K562 (cell line): ENCODE results near the gene EIF3I. TPM values are rescaled to one million over a fixed set of nuclear protein-coding genes. Genes with fewer than 3 reads are reported as not detected.
A peak's percentile ranks its signal among the peaks of the same experiment; 100 is the strongest.

Experiments
- ATAC-seq: fragments of 200-7000 bp; cut with Tn5 transposase; 3 replicates; pipeline ENCODE4 v1.9.1; 2020; ENCODE audit warnings: moderate library complexity
- BruUV-seq: library from RNA; stranded (reverse); fragments of 400-500 nt; replicated peaks from 2 replicates; lab custom pipeline; 2021; lab: Mats Ljungman, UMichigan
- CTCF ChIA-PET: fragments of 300-600 bp; formaldehyde crosslinking; extraction: SDS; loops from one replicate; lab custom pipeline; 2021; ENCODE audit warnings: low intra/inter-chr PET ratio; lab: Yijun Ruan, JAX
- POLR2A ChIA-PET: fragments of 300-600, 350-650 bp; sonication (Branson Sonifier 250); formaldehyde crosslinking; extraction: SDS; loops from one replicate; lab custom pipeline; 2021; ENCODE audit warnings: antibody characterized with exemption, inconsistent platforms; lab: Yijun Ruan, JAX
- DNase-seq, 4 experiments: peaks; one replicate each; pipeline versions ENCODE4 v3.0.0 to v3.0.0-alpha.2; 2011 to 2018; ENCODE audit warnings: low spot score in 3 of 4, mixed read lengths in 3 of 4; ENCODE audit errors: extremely low read depth in 1 of 4
- FAIRE-seq: peaks from 2 replicates; lab custom pipeline; 2011; peaks lifted over from hg19 to GRCh38; lab: Jason Lieb, UNC
- H2AFZ ChIP-seq: 2 replicates; pipeline ENCODE4 v1.6.0; 2011; ENCODE audit warnings: low read depth, low read length, control low read depth, inconsistent platforms
- H3K27ac ChIP-seq: fragments of 200-600 bp; 3 replicates; pipeline ENCODE4 v1.8.0; 2011; ENCODE audit warnings: low read depth, mild to moderate bottlenecking, control low read depth, inconsistent platforms, low read length, moderate library complexity, mixed read lengths; ENCODE audit errors: extremely low read depth
- H3K27me3 ChIP-seq, 2 experiments: fragments of 300-600 bp in 1 of 2; 2 replicates in 1 of 2; 3 replicates in 1 of 2; pipeline versions ENCODE4 v1.6.0 to v1.8.0; 2011; ENCODE audit warnings: inconsistent platforms in 2 of 2, low read length in 2 of 2, mild to moderate bottlenecking in 1 of 2, mixed read lengths in 1 of 2, moderate library complexity in 1 of 2; ENCODE audit not compliant: control insufficient read depth in 2 of 2, insufficient read depth in 2 of 2
- H3K36me3 ChIP-seq: fragments of 300-600 bp; 3 replicates; pipeline ENCODE4 v1.8.0; 2011; ENCODE audit warnings: mild to moderate bottlenecking, low read length, inconsistent platforms; ENCODE audit not compliant: control insufficient read depth, insufficient read depth
- H3K4me1 ChIP-seq, 2 experiments: fragments of 200-600 bp in 1 of 2; replicated peaks in 1 of 2; 2 replicates in 1 of 2; 3 replicates in 1 of 2; pipeline versions ENCODE4 v1.5.1 to v1.8.0; 2011; ENCODE audit warnings: inconsistent platforms in 2 of 2, low read length in 2 of 2, mild to moderate bottlenecking in 1 of 2, mixed read lengths in 1 of 2, moderate library complexity in 1 of 2; ENCODE audit not compliant: control insufficient read depth in 2 of 2, insufficient read depth in 2 of 2
- H3K4me2 ChIP-seq: 2 replicates; pipeline ENCODE4 v1.6.1; 2011; ENCODE audit warnings: low read length, control low read depth, inconsistent platforms, mixed read lengths; ENCODE audit not compliant: insufficient read depth
- H3K4me3 ChIP-seq: fragments of 200-600 bp; sonication (generic), shearing (Covaris generic); 2 replicates; pipeline ENCODE4 v1.5.1; 2016; ENCODE audit warnings: control low read depth, inconsistent platforms
- H3K79me2 ChIP-seq: fragments of 200-600 bp; 3 replicates; pipeline ENCODE4 v1.8.0; 2011; ENCODE audit warnings: low read length, inconsistent platforms; ENCODE audit not compliant: control insufficient read depth, insufficient read depth
- H3K9ac ChIP-seq, 2 experiments: 2 replicates each; pipeline versions ENCODE4 v1.6.0 to v1.6.1; 2011; ENCODE audit warnings: low read depth in 2 of 2, low read length in 2 of 2, control low read depth in 1 of 2, inconsistent platforms in 1 of 2, mild to moderate bottlenecking in 1 of 2, mixed read lengths in 1 of 2; ENCODE audit not compliant: insufficient read depth in 1 of 2
- H3K9me1 ChIP-seq: one replicate; pipeline ENCODE4 v1.6.0; 2011; ENCODE audit warnings: inconsistent platforms, mild to moderate bottlenecking, low read length, moderate library complexity; ENCODE audit not compliant: control insufficient read depth, insufficient read depth
- H3K9me3 ChIP-seq: replicated peaks from 2 replicates; pipeline ENCODE4 v1.5.1; 2011; ENCODE audit warnings: low read depth, low read length, inconsistent platforms; ENCODE audit not compliant: control insufficient read depth, insufficient read depth
- H4K20me1 ChIP-seq: replicated peaks from 2 replicates; pipeline ENCODE4 v1.6.1; 2011; ENCODE audit warnings: low read length, inconsistent platforms, mixed read lengths; ENCODE audit not compliant: control insufficient read depth, insufficient read depth
- ARHGAP35 ChIP-seq: fragments of 450-650 bp; IDR thresholded peaks from 2 replicates; pipeline ENCODE4 v1.6.1; 2018; ENCODE audit not compliant: partially characterized antibody
- CTCF ChIP-seq, 3 experiments: IDR thresholded peaks in 2 of 3; conservative IDR thresholded peaks in 1 of 3; 2 replicates each; pipeline ENCODE4 v1.5.1; 2011 to 2012; ENCODE audit warnings: low read length in 3 of 3, mild to moderate bottlenecking in 3 of 3, control low read depth in 2 of 3, improper control_type of control experiment in 1 of 3, inconsistent platforms in 1 of 3, low read depth in 1 of 3, mixed read lengths in 1 of 3, moderate library complexity in 1 of 3; ENCODE audit not compliant: insufficient read depth in 2 of 3
- GABPB1 ChIP-seq: sonication (generic); formaldehyde crosslinking; IDR thresholded peaks from 2 replicates; pipeline ENCODE4 v1.8.0; 2022; ENCODE audit warnings: mild to moderate bottlenecking, missing genetic modification reagents
- GATA2 ChIP-seq: sonication (generic); formaldehyde crosslinking; IDR thresholded peaks from 2 replicates; pipeline ENCODE4 v1.4.0; 2020; ENCODE audit warnings: mild to moderate bottlenecking, missing genetic modification reagents
- IRF1 ChIP-seq: sonication (generic); formaldehyde crosslinking; IDR thresholded peaks from 2 replicates; pipeline ENCODE4 v1.8.0; 2022; ENCODE audit warnings: missing genetic modification reagents, mild to moderate bottlenecking, borderline replicate concordance
- RAD21 ChIP-seq, 2 experiments: fragments of 250-450 bp in 1 of 2; fragments of 450-650 bp in 1 of 2; sonication (Bioruptor Pico) in 1 of 2; formaldehyde crosslinking in 1 of 2; IDR thresholded peaks in 1 of 2; conservative IDR thresholded peaks in 1 of 2; 2 replicates each; pipeline versions ENCODE4 v1.4.0 to v1.8.0; 2020 to 2022; ENCODE audit warnings: mild to moderate bottlenecking in 2 of 2, moderate library complexity in 1 of 2
- RBM22 ChIP-seq: fragments of 200-400 bp; formaldehyde crosslinking; IDR thresholded peaks from 2 replicates; pipeline ENCODE4 v1.6.1; 2018; ENCODE audit warnings: low read length, low read depth; ENCODE audit not compliant: poor library complexity, severe bottlenecking
- RREB1 ChIP-seq: fragments of 250-450 bp; sonication (Bioruptor Pico); IDR thresholded peaks from 2 replicates; pipeline ENCODE4 v1.4.0; 2020
- SP2 ChIP-seq: IDR thresholded peaks from 2 replicates; pipeline ENCODE4 v1.6.1; 2011; ENCODE audit warnings: mild to moderate bottlenecking, low read depth, low read length, moderate library complexity; ENCODE audit not compliant: poor library complexity, severe bottlenecking; ENCODE audit errors: extremely low read depth
- WGBS: fragments of 100-300 bp; shearing (Covaris generic); methylation state at CpG from one replicate; pipeline ENCODE4 v1.1.6; 2016; ENCODE audit warnings: low coverage, mixed read lengths; ENCODE audit not compliant: insufficient coverage; ENCODE audit errors: missing lambda C conversion rate; 5-methylcytosine and 5-hydroxymethylcytosine counted together
- in situ Hi-C: fragments of 300-500 bp; cut with MboI; formaldehyde crosslinking; loops from 4 replicates; pipeline ENCODE4 v1.15.0; 2018; ENCODE audit warnings: inconsistent platforms, mixed read lengths
- intact Hi-C: fragments of 100-400 bp; cut with micrococcal nuclease; formaldehyde crosslinking; loops from 2 replicates; pipeline ENCODE4 v1.14.2; 2022
- polyA plus RNA-seq, 8 experiments: library from polyadenylated mRNA; depleted of rRNA in 4 of 8; stranded (reverse) in 5 of 8; unstranded in 3 of 8; fragments of >200 nt; fragmentation: Nextera tagmentation in 2 of 8; fragmentation: Illumina TruSeq in 1 of 8; extraction: Ambion mirVana in 2 of 8; extraction: Trizol in 1 of 8; gene quantifications; 2 replicates each; pipeline versions ENCODE4 v1.2.1 to v1.2.3, GENCODE V29; 2011 to 2014; ENCODE audit warnings: inconsistent platforms in 1 of 8, missing spikeins in 1 of 8
- total RNA-seq, 7 experiments: library from RNA; depleted of rRNA in 6 of 7; stranded (reverse); fragments of >200 nt in 6 of 7; fragmentation: Illumina TruSeq in 2 of 7; extraction: Trizol in 2 of 7; gene quantifications; 2 replicates each; pipeline versions ENCODE4 v1.2.1 to v1.2.3, GENCODE V29; 2011 to 2021; ENCODE audit warnings: low replicate concordance in 1 of 7

Gene EIF3I
- total and polyA plus RNA-seq, 9 of the 15 experiments (the other 6 are each of a cell fraction or from before 2014, with no cell fraction given), result 414 to 1,526 (median 635) TPM

GRCh38 chr1:32223683-32224082 is 1.5 kb downstream of the EIF3I start:
- Histone ChIP-seq H3K4me3 (peak overlapping the region; percentile 80), H3K79me2 (peaks cover 49% of the 10 kb centered on the region), H3K36me3 (peaks cover 64% of the 10 kb centered on the region), H3K9ac (peak overlapping the region; percentile 83 to 96; a peak in 3 of 4 replicates), H3K4me2 (peak overlapping the region; percentile 98), H4K20me1 (no peaks in the 10 kb centered on the region), H2AFZ (no peak overlapping the region), H3K27me3 (no peaks in the 10 kb centered on the region), H3K9me3 (no peaks in the 10 kb centered on the region), H3K4me1 (peaks cover 19 to 22% of the 10 kb centered on the region in 2 experiments; a peak in 4 of 5 replicates), H3K27ac (peak overlapping the region; percentile 50), H3K9me1 (no peaks in the 10 kb centered on the region)
- no peak for FAIRE-seq
- intact Hi-C loops, result loop anchor here (2.0 kb wide), 1 partner anchor 93 kb away; no protein-coding TSS in a partner anchor
- no TSS peak for BruUV-seq
- POLR2A ChIA-PET, result interaction anchor here (0.7 to 6.5 kb wide), 9 partner anchors 8 to 369 kb away, joined by 3 to 40 read pairs (median 3); partner anchors contain the start of gene TXLNA
- 73% methylated on average over 3 of the region's 3 CpGs for WGBS
- no peak for ATAC-seq
- CTCF ChIA-PET, result interaction anchor here (0.6 kb wide), 1 partner anchor 193 kb away, joined by 4 read pairs; no protein-coding TSS in a partner anchor
- DNase-seq, result no peak
- in situ Hi-C loops, result no loop called here
- TF ChIP-seq RBM22, result no peak
- no peak for TF ChIP-seq RREB1 (CRISPR knock-in tag)
- TF ChIP-seq CTCF (IDR thresholded peaks at IDR 0.05 in 2 of 3, conservative IDR thresholded peaks at IDR 0.05 in 1 of 3; ENCODE audit: insufficient read depth in 2 of 3, low read depth in 1 of 3, low read length in 3 of 3), result 0 out of 6 replicates have a peak, but pooled peaks of 1 of the 3 experiments have one; percentile 25
- no peak for TF ChIP-seq IRF1 (CRISPR knock-in tag)
- TF ChIP-seq GATA2, result no peak
- 0 out of 2 replicates have a peak, but pooled peaks have one; percentile 40 for TF ChIP-seq GABPB1
- no peak for TF ChIP-seq SP2
- no peak for TF ChIP-seq ARHGAP35
- TF ChIP-seq RAD21 (CRISPR knock-in tag; conservative IDR thresholded peaks at IDR 0.05 in 1 of 2, IDR thresholded peaks at IDR 0.05 in 1 of 2), result peak in 1 of 2 experiments; percentile 16; a peak in 1 of 4 replicates
